Endothelial cell of umbilical vein (primary cell): ENCODE results near the gene SLC37A1.

Experiments
- CTCF ChIP-seq, 2 donors: IDR thresholded peaks; 1 replicate in 1 of 2; 2 replicates in 1 of 2; pipeline ENCODE4 v1.5.1; 2011; ENCODE audit warnings: low read length in 2 of 2, mild to moderate bottlenecking in 2 of 2, moderate library complexity in 2 of 2, control low read depth in 1 of 2, inconsistent platforms in 1 of 2, low read depth in 1 of 2; ENCODE audit not compliant: insufficient read depth in 1 of 2; ENCODE audit errors: extremely low read depth in 1 of 2
- EZH2 ChIP-seq: IDR thresholded peaks from 2 replicates; pipeline ENCODE4 v1.6.1; 2012; ENCODE audit warnings: borderline replicate concordance, low read depth, mild to moderate bottlenecking, moderate library complexity, low read length, inconsistent platforms; ENCODE audit not compliant: severe bottlenecking
- GATA2 ChIP-seq: IDR thresholded peaks from 2 replicates; pipeline ENCODE4 v1.7.0; 2011; ENCODE audit warnings: low read depth, mild to moderate bottlenecking, moderate library complexity, mixed read lengths, low read length; ENCODE audit not compliant: insufficient read length, insufficient read depth

GRCh38 chr21:42486531-42486930 lies 27.1 kb upstream of the SLC37A1 start:
- TF ChIP-seq CTCF (IDR thresholded peaks at IDR 0.05; ENCODE audit: extremely low read depth in 1 of 2, insufficient read depth in 1 of 2, low read depth in 1 of 2, low read length in 2 of 2) = no peak
- TF ChIP-seq GATA2 = no peak
- TF ChIP-seq EZH2 = no peak
